Right lobe of liver (tissue), 4 donors: ENCODE measurements around the gene MPP7.

Experiments
- CTCF ChIP-seq, 4 donors: fragments of 200-600 bp in 3 of 4; fragments of 450-650 bp in 1 of 4; IDR thresholded peaks; one replicate each; pipeline versions ENCODE4 v1.5.1 to v1.8.0; 2016 to 2022; ENCODE audit warnings: antibody characterized with exemption in 4 of 4, mild to moderate bottlenecking in 2 of 4
- POLR2A ChIP-seq: fragments of 450-650 bp; IDR thresholded peaks from one replicate; pipeline ENCODE4 v1.6.1; 2017; ENCODE audit warnings: antibody characterized with exemption, mild to moderate bottlenecking
- donor health status: DM: no; HTN: no; CAD: no.
- donor health status: DM: no; HTN: no; CAD: no.
- donor health status: DM: no; HTN: yes; CAD: no.

- TF ChIP-seq CTCF (IDR thresholded peaks at IDR 0.05) (no peak), POLR2A (no peak)
Observed at GRCh38 chr10:28332726-28333125, 29.9 kb upstream of the MPP7 start.
